ENCODE results near the gene PYGM. TPM values are rescaled to one million over a fixed set of nuclear protein-coding genes. Genes with fewer than 3 reads are reported as not detected.

Gene PYGM
- total RNA-seq, 1 donor from 2014 or later, result 5.5 TPM

GRCh38 chr11:64778223-64778472 is 18.4 kb upstream of the PYGM start:
- Mint-ChIP-seq H3K4me1 (ENCODE audit: low read depth, unreplicated experiment) (peaks cover 20% of the 10 kb centered on the region), H3K9me3 (ENCODE audit: unreplicated experiment) (peaks cover 11% of the 10 kb centered on the region), H3K27me3 (ENCODE audit: unreplicated experiment) (peaks cover 12% of the 10 kb centered on the region), H3K4me3 (ENCODE audit: unreplicated experiment) (no peak overlapping the region), H3K27ac (ENCODE audit: unreplicated experiment) (no peak overlapping the region), H3K36me3 (ENCODE audit: unreplicated experiment) (no peaks in the 10 kb centered on the region)
- TF ChIP-seq CTCF (IDR thresholded peaks at IDR 0.05; ENCODE audit: partially characterized antibody, unreplicated experiment), result no peak
- no peak for DNase-seq

GRCh38 chr11:64777449-64778222 is 17.9 kb upstream of the PYGM start:
- Mint-ChIP-seq H3K4me3 (ENCODE audit: unreplicated experiment) (peak overlapping the region; percentile 95), H3K36me3 (ENCODE audit: unreplicated experiment) (no peaks in the 10 kb centered on the region), H3K27ac (ENCODE audit: unreplicated experiment) (peak overlapping the region; percentile 80), H3K4me1 (ENCODE audit: low read depth, unreplicated experiment) (peaks cover 20% of the 10 kb centered on the region), H3K27me3 (ENCODE audit: unreplicated experiment) (peaks cover 12% of the 10 kb centered on the region), H3K9me3 (ENCODE audit: unreplicated experiment) (peaks cover 11% of the 10 kb centered on the region)
- DNase-seq, result peak; percentile 84
- TF ChIP-seq CTCF (IDR thresholded peaks at IDR 0.05; ENCODE audit: partially characterized antibody, unreplicated experiment), result no peak

- no peak for TF ChIP-seq CTCF (IDR thresholded peaks at IDR 0.05; ENCODE audit: partially characterized antibody, unreplicated experiment)
- no peak for DNase-seq
- Mint-ChIP-seq H3K4me3 (ENCODE audit: unreplicated experiment) (peak overlapping the region; percentile 95), H3K4me1 (ENCODE audit: low read depth, unreplicated experiment) (peaks cover 21% of the 10 kb centered on the region), H3K36me3 (ENCODE audit: unreplicated experiment) (no peaks in the 10 kb centered on the region), H3K9me3 (ENCODE audit: unreplicated experiment) (peaks cover 11% of the 10 kb centered on the region), H3K27ac (ENCODE audit: unreplicated experiment) (peak overlapping the region; percentile 80), H3K27me3 (ENCODE audit: unreplicated experiment) (peaks cover 12% of the 10 kb centered on the region)
Observed at GRCh38 chr11:64776875-64777274, 17.1 kb upstream of the PYGM start.

GRCh38 chr11:64776425-64776824 is 16.7 kb upstream of the PYGM start:
- Mint-ChIP-seq H3K9me3 (ENCODE audit: unreplicated experiment) (peaks cover 11% of the 10 kb centered on the region), H3K4me3 (ENCODE audit: unreplicated experiment) (peak overlapping the region; percentile 95), H3K27ac (ENCODE audit: unreplicated experiment) (peak overlapping the region; percentile 80), H3K36me3 (ENCODE audit: unreplicated experiment) (no peaks in the 10 kb centered on the region), H3K27me3 (ENCODE audit: unreplicated experiment) (peaks cover 12% of the 10 kb centered on the region), H3K4me1 (ENCODE audit: low read depth, unreplicated experiment) (peaks cover 22% of the 10 kb centered on the region)
- no peak for DNase-seq
- no peak for TF ChIP-seq CTCF (IDR thresholded peaks at IDR 0.05; ENCODE audit: partially characterized antibody, unreplicated experiment)

- H3K4me3 Mint-ChIP-seq (ENCODE audit: unreplicated experiment), result no peak overlapping the region
- no peak for DNase-seq
- peaks cover 11% of the 10 kb centered on the region for H3K9me3 Mint-ChIP-seq (ENCODE audit: unreplicated experiment)
- H3K4me1 Mint-ChIP-seq (ENCODE audit: low read depth, unreplicated experiment), result peaks cover 22% of the 10 kb centered on the region
- H3K36me3 Mint-ChIP-seq (ENCODE audit: unreplicated experiment), result peaks cover 5% of the 10 kb centered on the region
- H3K27me3 Mint-ChIP-seq (ENCODE audit: unreplicated experiment), result peaks cover 12% of the 10 kb centered on the region
- no peak overlapping the region for H3K27ac Mint-ChIP-seq (ENCODE audit: unreplicated experiment)
- TF ChIP-seq CTCF (IDR thresholded peaks at IDR 0.05; ENCODE audit: partially characterized antibody, unreplicated experiment), result no peak
Observed at GRCh38 chr11:64774144-64774543, 14.4 kb upstream of the PYGM start.
